Peyer's patch (tissue), 4 donors: ENCODE data around the gene MAP7D1. TPM values are rescaled to one million over a fixed set of nuclear protein-coding genes. Genes with fewer than 3 reads are reported as not detected.
"Not testable (repeated sequence)": the region's sequence is repeated elsewhere in the genome, so short reads cannot be mapped to it uniquely, and the experiment has no call there.

Source experiments
- DNase-seq, 3 donors: peaks; one replicate each; pipeline ENCODE4 v3.0.0-alpha.2; 2017 to 2019
- H3K27ac ChIP-seq, 4 donors: fragments of 200-600 bp; sonication (generic); one replicate each; pipeline ENCODE4 v1.5.1; 2016 to 2019
- H3K27me3 ChIP-seq, 2 donors: fragments of 200-600 bp; sonication (generic); one replicate each; pipeline ENCODE4 v1.5.1; 2019
- H3K36me3 ChIP-seq, 3 donors: fragments of 200-600 bp; sonication (generic); one replicate each; pipeline ENCODE4 v1.5.1; 2016 to 2019
- H3K4me1 ChIP-seq, 4 donors: fragments of 200-600 bp; sonication (generic); one replicate each; pipeline ENCODE4 v1.5.1; 2016 to 2019
- H3K4me3 ChIP-seq, 4 donors: fragments of 200-600 bp; sonication (generic); 1 replicate in 3 of 4; 2 replicates in 1 of 4; pipeline ENCODE4 v1.5.1; 2016 to 2019; ENCODE audit warnings: mild to moderate bottlenecking in 1 of 4
- H3K9me3 ChIP-seq, 4 donors: fragments of 200-600 bp; sonication (generic); one replicate each; pipeline ENCODE4 v1.5.1; 2016 to 2019; ENCODE audit warnings: mild to moderate bottlenecking in 1 of 4
- CTCF ChIP-seq, 6 experiments: fragments of 450-650 bp in 4 of 6; fragments of 200-600 bp in 2 of 6; sonication (generic) in 1 of 6; IDR thresholded peaks; one replicate each; pipeline ENCODE4 v1.5.1; 2017 to 2019; ENCODE audit warnings: antibody characterized with exemption in 6 of 6, mild to moderate bottlenecking in 3 of 6, moderate library complexity in 1 of 6
- POLR2A ChIP-seq, 2 donors: fragments of 450-650 bp; IDR thresholded peaks; one replicate each; pipeline ENCODE4 v1.5.1; 2017; ENCODE audit warnings: antibody characterized with exemption in 2 of 2, mild to moderate bottlenecking in 2 of 2, moderate library complexity in 2 of 2
- total RNA-seq, 4 donors: library from RNA; depleted of rRNA; stranded (reverse); fragments of >200 nt; gene quantifications; one replicate each; pipeline ENCODE4 v1.1.0, GENCODE V29; 2016

Gene MAP7D1
- total RNA-seq, 4 donors from 2014 or later = 38.2 to 62.7 (median 46.4) TPM

- no peak for DNase-seq
- Histone ChIP-seq H3K4me1 (peaks cover 0 to 8% (median 0%) of the 10 kb centered on the region in 4 donors), H3K9me3 (no peaks in the 10 kb centered on the region), H3K36me3 (peaks cover 0 to 29% (median 0%) of the 10 kb centered on the region in 3 donors), H3K27ac (peak overlapping the region in 1 of 4 donors; percentile 51), H3K4me3 (no peak overlapping the region), H3K27me3 (no peaks in the 10 kb centered on the region)
- TF ChIP-seq CTCF (IDR thresholded peaks at IDR 0.05) (no peak), POLR2A (IDR thresholded peaks at IDR 0.05) (no peak)
These were observed 27.4 kb downstream of the MAP7D1 start for GRCh38 chr1:36183309-36183856.

- Histone ChIP-seq H3K27me3 (no peaks in the 10 kb centered on the region), H3K27ac (peak overlapping the region; percentile 57 to 65 (median 62)), H3K4me3 (no peak overlapping the region), H3K9me3 (no peaks in the 10 kb centered on the region), H3K4me1 (peaks cover 0 to 6% (median 0%) of the 10 kb centered on the region in 4 donors), H3K36me3 (no peaks in the 10 kb centered on the region)
- peak in 1 of 2 donors; percentile 8 for TF ChIP-seq POLR2A (IDR thresholded peaks at IDR 0.05)
- TF ChIP-seq CTCF (IDR thresholded peaks at IDR 0.05) = peak; percentile 67 to 97 (median 92)
- peak; percentile 79 to 93 (median 81) for DNase-seq
These were observed 32.0 kb downstream of the MAP7D1 start for GRCh38 chr1:36187800-36188593.

GRCh38 chr1:36196805-36197204, 40.8 kb downstream of the MAP7D1 start:
- H3K9me3 ChIP-seq, H3K4me3 ChIP-seq, H3K4me1 ChIP-seq, H3K36me3 ChIP-seq, DNase-seq, H3K27ac ChIP-seq, H3K27me3 ChIP-seq: not testable (repeated sequence)

- Histone ChIP-seq H3K9me3 (no peaks in the 10 kb centered on the region), H3K27me3 (no peaks in the 10 kb centered on the region), H3K4me1 (peaks cover 0 to 2% (median 0%) of the 10 kb centered on the region in 4 donors), H3K36me3 (no peaks in the 10 kb centered on the region), H3K4me3 (no peak overlapping the region), H3K27ac (no peak overlapping the region)
- TF ChIP-seq CTCF (IDR thresholded peaks at IDR 0.05) (no peak), POLR2A (IDR thresholded peaks at IDR 0.05) (no peak)
- no peak for DNase-seq
These were observed 42.7 kb downstream of the MAP7D1 start for GRCh38 chr1:36198641-36199040.

GRCh38 chr1:36199934-36200741, 44.2 kb downstream of the MAP7D1 start:
- no peak overlapping the region for H3K27ac ChIP-seq
- no peak for TF ChIP-seq POLR2A (IDR thresholded peaks at IDR 0.05)
- TF ChIP-seq CTCF (IDR thresholded peaks at IDR 0.05) = no peak

More at GRCh38 chr1:36199934-36200741, 44.2 kb downstream of the MAP7D1 start:
- Histone ChIP-seq H3K4me3 (no peak overlapping the region), H3K9me3 (no peaks in the 10 kb centered on the region), H3K27me3 (no peaks in the 10 kb centered on the region), H3K36me3 (no peaks in the 10 kb centered on the region), H3K4me1 (peaks cover 0 to 9% (median 0%) of the 10 kb centered on the region in 4 donors)
- DNase-seq = no peak
